HG02798 (cell line): ENCODE measurements around the gene NADSYN1.

Source experiments
- ATAC-seq: cut with Tn5 transposase; IDR thresholded peaks from one replicate; pipeline ENCODE4 v1.9.1; 2021; ENCODE audit warnings: mild to moderate bottlenecking; ENCODE audit not compliant: unreplicated experiment, poor library complexity

The NADSYN1 gene

DNA sequence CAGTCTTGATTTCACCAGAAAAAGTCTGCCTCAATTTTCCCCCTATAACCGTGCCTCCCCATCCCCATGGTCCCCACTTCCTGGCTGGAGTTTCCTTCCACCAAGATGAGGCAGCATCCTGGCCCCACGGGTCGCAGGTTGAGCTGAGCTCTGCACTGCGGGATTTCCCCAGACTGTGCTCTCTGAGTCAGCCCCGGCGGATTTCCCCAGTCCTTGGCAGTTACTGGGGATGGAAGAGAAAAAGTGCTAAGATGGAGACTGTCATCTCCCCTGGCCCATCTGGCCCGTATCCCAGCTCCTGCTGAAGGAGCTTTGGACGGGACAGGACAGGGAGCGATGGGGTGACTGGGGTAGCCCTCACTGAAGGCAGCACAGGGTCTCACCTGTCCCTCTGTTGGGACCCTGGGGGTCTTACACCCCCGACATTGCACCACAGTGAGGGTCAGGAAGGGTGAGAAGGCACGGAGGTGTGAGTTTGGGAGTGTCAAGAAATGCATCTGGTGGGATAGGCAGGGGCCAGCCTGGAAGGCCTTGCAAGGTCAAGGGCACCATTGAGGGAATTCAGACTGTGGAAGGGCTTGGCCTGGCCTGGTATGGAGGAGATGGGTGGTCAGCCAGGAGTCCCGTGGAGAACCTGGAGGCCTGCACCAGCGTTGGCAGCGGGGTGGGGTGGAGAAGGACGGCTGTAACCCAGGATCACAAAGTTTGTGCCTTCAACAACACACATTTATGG is 36.5 kb downstream of the NADSYN1 start:
- ATAC-seq = no peak

DNA sequence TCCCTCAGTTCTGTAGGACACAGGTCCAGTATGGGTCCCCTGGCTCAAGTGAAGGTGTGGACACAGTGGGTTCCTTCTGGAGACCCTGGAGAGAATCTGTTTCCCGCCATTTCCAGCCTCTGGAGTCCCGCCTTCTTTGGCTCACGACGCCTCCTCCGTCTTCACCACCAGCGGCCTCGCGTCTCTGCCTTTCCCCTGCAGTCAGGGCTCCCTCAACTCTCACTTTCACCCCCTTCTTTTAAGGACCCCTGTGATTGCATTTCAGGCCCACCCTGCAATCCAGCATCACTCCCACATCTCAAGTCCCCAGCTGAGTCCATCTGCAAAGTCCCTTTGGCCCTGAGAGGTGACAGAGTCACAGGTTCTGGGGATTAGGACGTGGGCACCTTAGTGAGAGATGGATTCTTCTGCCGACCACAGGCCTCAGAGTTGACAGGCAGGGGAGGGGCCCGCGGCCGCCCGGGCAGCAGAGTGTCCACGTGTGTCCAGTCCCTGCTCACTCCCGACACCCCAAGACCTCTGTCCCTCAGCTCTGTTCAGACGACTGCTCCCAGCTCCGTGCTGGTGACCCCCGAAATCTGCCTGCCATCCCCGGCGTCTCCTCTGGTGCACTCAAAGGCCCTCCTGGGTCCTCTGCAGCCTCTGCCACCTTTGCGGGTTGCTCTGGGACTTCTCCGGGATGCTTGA is 37.2 kb downstream of the NADSYN1 start:
- ATAC-seq = no peak

- ATAC-seq = no peak
Measured at GRCh38 chr11:71490731-71491390, 37.9 kb downstream of the NADSYN1 start.

DNA sequence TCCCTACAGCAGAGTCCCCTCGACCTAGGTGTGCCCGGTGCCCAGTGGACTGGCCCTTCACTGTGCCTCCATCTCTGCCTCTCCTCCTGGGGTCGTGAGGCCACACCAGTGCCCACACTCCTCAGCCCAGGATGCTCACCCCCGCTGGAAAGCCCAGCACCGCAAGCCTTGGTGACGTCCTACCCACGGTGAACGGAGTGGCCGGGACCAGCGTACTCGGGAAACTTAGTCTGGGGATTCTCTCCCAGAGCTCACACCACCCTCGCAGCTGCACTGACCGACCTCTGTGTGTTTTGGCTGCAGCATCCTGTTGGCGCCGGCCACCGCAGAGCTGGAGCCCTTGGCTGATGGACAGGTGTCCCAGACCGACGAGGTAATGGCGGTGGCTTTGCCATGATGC is 38.5 kb downstream of the NADSYN1 start:
- ATAC-seq = no peak

DNA sequence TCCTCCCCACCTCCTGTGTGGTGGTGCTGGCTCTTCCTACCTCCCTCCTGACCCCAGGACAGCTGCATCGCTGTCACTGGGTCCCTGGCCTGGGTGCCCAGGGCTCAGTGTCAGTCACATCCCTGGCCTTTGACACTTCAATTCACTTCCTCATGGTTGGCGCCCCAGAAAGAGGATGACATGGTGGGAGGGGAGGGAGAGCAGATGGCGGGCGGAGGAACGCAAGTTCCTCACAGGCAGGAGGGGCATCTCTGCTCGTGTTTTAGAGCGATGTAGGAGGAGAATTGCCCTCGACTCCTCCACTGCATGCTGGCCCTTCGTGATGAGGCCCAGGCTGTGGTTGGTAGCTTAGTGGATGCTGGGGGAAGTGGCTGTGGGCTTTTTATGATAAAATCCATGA is 38.9 kb downstream of the NADSYN1 start:
- no peak for ATAC-seq

GRCh38 chr11:71495286-71496230 is 42.6 kb downstream of the NADSYN1 start:
- no peak for ATAC-seq

DNA sequence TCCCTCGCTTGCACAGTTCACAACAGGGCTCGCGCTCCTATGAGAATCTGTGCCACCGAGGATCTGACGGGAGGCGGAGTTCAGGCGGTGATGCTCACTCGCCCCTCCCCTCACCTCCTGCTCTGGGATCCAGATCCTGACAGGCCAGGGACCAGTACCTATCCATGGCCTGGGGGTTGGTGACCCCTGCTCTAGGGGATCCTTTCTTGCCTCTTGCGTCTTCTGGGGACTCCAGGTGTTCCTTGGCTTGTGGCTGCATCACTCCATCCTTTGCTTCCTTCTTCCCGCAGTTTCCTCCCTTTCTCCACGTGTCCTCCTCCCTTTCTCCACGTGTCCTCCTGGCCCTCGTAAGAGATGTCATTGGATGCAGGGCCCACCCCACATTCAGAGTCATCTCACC is 43.4 kb downstream of the NADSYN1 start:
- ATAC-seq = no peak

DNA sequence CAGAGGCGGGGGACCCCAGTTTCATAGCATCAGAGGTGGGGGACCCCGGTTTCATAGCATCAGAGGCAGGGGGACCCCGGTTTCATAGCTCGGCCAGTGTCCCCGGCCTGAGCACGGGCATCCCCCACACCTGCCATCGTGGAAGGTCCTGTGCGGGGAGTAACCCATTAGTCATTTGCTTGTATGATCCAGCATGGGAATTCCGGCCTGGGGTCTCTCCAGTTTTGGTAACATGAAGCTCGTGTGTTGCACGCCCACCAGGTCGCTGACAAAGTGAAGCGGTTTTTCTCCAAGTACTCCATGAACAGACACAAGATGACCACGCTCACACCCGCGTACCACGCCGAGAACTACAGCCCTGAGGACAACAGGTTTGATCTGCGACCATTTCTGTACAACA is 45.1 kb downstream of the NADSYN1 start:
- ATAC-seq = no peak

DNA sequence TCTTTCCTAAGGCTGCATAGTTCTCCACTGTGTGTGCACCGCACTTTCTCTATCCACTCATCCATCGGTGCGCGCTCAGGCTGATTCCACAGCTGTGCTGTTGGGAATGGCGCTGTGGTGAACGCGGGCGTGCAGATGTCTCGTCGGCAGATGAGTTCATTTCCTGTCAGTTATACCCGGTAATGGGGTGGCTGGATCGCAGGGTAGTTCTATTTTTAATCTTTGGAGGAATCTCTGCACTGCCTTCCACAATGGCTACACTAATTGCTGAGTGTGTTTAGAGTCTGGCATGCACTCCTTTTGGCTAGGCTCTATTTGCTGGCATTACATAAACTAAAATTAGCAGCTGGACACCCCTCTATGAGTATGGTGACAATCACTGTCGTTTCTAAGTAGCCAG is 46.1 kb downstream of the NADSYN1 start:
- ATAC-seq = no peak

DNA sequence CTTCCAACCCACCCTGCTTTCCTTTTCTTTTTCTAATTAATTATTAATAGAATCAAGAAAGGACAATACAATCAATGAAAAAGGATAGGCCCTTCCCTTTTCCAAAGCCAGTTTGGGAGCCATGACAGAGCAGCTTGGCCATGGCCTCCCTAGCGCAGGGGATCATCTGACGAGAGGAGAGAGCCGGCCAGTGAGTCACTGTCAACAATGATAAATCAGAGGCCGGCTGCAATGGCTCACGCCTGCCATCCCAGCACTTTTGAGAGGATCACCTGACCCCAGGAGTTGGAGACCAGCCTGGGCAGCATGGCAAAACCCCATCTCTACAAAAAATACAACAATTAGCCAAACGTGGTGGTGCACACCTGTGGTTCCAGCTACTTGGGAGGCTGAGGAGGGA is 46.5 kb downstream of the NADSYN1 start:
- no peak for ATAC-seq

- no peak for ATAC-seq
Measured at GRCh38 chr11:71500601-71501021, 47.6 kb downstream of the NADSYN1 start.

- no peak for ATAC-seq
Measured at GRCh38 chr11:71501071-71501985, 48.3 kb downstream of the NADSYN1 start.

DNA sequence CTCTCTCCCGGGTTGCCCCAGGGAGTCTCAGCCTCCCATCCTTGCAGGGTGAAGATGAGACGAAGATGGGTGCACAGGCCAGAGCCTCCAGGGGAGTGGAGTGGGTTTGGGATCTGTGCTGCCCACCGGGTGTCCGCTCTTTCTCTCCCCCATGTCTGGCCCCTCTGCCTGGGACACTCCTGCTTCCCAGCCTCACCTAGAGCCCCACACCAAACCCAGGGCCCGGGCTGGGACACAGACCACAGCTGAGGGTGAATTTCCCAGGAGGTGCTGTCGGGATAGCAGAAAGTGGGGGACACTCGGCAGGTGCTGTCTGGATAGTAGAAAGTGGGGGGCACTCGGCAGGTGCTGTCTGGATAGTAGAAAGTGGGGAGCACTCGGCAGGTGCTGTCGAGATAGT is 49.0 kb downstream of the NADSYN1 start:
- ATAC-seq = no peak

GRCh38 chr11:71502871-71503435 is 50.0 kb downstream of the NADSYN1 start:
- ATAC-seq = no peak

DNA sequence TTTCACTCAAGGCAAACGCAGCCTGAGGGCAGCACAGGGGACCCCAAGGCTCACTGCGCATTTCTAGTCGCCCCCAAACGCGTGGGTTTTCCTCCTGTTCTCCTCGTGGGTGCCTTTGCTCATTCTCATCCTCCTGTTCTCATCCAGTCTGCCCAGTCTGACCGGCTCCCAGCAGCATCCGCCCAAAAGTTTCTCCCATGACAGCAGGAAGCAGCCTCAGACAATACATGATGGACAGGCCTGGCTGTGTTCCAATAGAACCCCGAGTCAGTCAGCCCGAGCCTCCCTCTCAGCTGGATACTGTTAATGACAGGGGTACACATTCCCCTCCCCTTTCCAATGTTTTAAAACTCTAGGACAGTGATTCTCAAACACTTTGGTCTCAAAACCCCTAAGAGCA is 51.5 kb downstream of the NADSYN1 start:
- ATAC-seq = no peak

DNA sequence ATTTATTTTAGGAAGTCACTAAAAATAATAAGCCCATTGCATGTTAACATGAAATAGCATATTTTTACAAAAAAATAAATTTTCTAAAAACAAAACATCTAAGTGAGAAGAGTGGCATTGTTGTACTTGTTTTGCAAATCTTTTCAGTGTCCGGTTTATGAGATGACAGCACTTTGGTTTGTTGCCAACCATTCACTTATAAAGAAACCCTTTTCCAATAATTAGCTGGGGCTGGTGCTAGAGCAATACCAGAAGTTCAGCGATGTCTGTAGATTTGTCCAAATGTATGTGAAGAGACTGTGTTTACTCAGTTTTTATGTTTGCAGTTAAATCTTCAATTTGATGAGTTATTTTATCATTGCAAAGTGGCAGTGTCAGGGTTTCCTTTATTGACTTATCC is 52.0 kb downstream of the NADSYN1 start:
- no peak for ATAC-seq

DNA sequence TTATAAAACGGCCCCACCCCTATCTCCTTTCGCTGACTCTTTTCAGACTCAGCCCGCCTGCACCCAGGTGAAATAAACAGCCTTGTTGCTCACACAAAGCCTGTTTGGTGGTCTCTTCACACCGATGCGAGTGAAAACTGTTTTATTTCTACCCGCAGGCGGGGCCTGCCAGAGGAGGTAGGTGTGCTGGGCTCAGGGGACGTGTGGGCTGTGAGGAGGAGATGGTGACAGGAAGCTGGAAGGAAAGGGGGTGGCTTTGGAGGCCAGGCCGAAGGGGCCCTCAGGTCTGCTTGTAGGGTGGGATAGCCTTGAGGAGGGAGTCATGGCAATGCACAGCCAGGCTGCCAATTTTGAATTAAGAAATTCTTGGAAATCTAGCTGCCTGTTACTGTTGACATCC is 52.8 kb downstream of the NADSYN1 start:
- ATAC-seq = no peak

DNA sequence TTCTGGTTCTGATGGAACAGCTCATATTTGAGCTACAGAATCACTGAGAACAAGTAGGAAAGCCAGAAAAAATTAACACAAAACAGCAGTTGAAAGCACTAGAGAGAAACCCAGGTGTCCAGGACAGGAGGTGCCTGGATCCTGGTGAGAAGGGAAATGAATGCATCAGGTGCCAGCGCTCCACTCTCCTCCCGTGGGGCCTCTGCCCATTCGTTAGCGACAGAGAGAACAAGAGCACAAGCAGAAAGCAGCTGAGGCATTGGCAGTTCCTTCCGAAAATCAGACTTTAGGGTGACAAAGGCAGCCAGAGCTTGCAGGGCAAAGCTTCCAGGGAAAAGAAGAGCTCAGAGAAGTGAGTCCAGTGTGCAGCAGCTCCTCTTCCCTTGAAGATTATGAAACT is 54.1 kb downstream of the NADSYN1 start:
- ATAC-seq = no peak
